ENCODE data around the gene GUCD1.

The GUCD1 gene

DNA sequence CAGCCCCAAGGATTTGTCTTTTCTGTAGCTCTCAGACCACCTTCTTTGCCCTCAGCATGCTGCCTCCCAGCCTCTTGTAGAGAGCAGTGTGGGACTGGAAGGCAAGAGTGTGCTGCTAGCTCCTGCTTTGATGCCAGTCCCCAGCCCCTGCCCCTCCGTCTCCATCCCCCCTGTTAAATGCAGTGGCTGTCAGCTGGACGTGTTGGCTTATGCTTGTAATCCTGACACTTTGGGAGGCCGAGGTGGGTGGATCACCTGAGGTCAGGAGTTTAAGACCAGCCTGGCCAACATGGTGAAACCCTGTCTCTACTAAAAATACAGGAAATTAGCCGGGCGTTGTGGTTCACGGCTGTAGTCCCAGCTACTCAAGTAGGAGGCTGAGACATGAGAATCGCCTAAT, 16.3 kb upstream of the GUCD1 start:
- H3K9me3 ChIP-seq (ENCODE audit: control insufficient read depth, insufficient read depth, low read depth, low read length), result no peaks in the 10 kb centered on the region
- peaks cover 77 to 87% of the 10 kb centered on the region in 2 experiments for H3K36me3 ChIP-seq (ENCODE audit: control insufficient read depth in 2 of 2, insufficient read depth in 1 of 2, low read length in 2 of 2)
- H3K4me1 ChIP-seq (ENCODE audit: control insufficient read depth, insufficient read depth, low read length), result no peaks in the 10 kb centered on the region
- H3K27ac ChIP-seq (ENCODE audit: extremely low read depth, low read depth, low read length), result no peak overlapping the region
- TF ChIP-seq, protein P1, sequence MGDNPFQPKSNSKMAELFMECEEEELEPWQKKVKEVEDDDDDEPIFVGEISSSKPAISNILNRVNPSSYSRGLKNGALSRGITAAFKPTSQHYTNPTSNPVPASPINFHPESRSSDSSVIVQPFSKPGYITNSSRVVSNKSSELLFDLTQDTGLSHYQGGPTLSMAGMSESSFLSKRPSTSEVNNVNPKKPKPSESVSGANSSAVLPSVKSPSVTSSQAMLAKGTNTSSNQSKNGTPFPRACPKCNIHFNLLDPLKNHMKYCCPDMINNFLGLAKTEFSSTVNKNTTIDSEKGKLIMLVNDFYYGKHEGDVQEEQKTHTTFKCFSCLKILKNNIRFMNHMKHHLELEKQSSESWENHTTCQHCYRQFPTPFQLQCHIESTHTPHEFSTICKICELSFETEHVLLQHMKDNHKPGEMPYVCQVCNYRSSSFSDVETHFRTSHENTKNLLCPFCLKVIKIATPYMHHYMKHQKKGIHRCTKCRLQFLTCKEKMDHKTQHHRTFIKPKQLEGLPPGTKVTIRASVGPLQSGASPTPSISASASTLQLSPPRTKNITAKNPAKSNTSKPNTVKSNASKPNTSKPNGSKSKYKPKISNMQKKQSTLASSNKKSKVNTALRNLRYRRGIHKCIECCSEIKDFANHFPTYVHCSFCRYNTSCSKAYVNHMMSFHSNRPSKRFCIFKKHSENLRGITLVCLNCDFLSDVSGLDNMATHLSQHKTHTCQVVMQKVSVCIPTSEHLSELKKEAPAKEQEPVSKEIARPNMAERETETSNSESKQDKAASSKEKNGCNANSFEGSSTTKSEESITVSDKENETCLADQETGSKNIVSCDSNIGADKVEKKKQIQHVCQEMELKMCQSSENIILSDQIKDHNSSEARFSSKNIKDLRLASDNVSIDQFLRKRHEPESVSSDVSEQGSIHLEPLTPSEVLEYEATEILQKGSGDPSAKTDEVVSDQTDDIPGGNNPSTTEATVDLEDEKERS (tag by site-specific recombination; IDR thresholded peaks at IDR 0.05), result no peak
- TF ChIP-seq, protein P2, sequence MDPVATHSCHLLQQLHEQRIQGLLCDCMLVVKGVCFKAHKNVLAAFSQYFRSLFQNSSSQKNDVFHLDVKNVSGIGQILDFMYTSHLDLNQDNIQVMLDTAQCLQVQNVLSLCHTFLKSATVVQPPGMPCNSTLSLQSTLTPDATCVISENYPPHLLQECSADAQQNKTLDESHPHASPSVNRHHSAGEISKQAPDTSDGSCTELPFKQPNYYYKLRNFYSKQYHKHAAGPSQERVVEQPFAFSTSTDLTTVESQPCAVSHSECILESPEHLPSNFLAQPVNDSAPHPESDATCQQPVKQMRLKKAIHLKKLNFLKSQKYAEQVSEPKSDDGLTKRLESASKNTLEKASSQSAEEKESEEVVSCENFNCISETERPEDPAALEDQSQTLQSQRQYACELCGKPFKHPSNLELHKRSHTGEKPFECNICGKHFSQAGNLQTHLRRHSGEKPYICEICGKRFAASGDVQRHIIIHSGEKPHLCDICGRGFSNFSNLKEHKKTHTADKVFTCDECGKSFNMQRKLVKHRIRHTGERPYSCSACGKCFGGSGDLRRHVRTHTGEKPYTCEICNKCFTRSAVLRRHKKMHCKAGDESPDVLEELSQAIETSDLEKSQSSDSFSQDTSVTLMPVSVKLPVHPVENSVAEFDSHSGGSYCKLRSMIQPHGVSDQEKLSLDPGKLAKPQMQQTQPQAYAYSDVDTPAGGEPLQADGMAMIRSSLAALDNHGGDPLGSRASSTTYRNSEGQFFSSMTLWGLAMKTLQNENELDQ (tag by site-specific recombination; IDR thresholded peaks at IDR 0.05; ENCODE audit: low read depth), result no peak
- TF ChIP-seq, protein P3, sequence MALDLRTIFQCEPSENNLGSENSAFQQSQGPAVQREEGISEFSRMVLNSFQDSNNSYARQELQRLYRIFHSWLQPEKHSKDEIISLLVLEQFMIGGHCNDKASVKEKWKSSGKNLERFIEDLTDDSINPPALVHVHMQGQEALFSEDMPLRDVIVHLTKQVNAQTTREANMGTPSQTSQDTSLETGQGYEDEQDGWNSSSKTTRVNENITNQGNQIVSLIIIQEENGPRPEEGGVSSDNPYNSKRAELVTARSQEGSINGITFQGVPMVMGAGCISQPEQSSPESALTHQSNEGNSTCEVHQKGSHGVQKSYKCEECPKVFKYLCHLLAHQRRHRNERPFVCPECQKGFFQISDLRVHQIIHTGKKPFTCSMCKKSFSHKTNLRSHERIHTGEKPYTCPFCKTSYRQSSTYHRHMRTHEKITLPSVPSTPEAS (tag by site-specific recombination; IDR thresholded peaks at IDR 0.05), result no peak
- TF ChIP-seq ZNF221 (tag by site-specific recombination; IDR thresholded peaks at IDR 0.05; ENCODE audit: borderline replicate concordance) (no peak), WT1 (tag by site-specific recombination; IDR thresholded peaks at IDR 0.05) (no peak), ZNF555 (tag by site-specific recombination; conservative IDR thresholded peaks at IDR 0.05) (no peak), ZBTB1 (tag by site-specific recombination; IDR thresholded peaks at IDR 0.05) (no peak), ZNF654 (tag by site-specific recombination; IDR thresholded peaks at IDR 0.05; ENCODE audit: low read depth) (no peak), SCRT1 (tag by site-specific recombination; IDR thresholded peaks at IDR 0.05; ENCODE audit: borderline replicate concordance) (no peak), ZNF621 (tag by site-specific recombination; IDR thresholded peaks at IDR 0.05) (no peak), RBAK (tag by site-specific recombination; IDR thresholded peaks at IDR 0.05) (no peak)
- TF ChIP-seq, protein P4, sequence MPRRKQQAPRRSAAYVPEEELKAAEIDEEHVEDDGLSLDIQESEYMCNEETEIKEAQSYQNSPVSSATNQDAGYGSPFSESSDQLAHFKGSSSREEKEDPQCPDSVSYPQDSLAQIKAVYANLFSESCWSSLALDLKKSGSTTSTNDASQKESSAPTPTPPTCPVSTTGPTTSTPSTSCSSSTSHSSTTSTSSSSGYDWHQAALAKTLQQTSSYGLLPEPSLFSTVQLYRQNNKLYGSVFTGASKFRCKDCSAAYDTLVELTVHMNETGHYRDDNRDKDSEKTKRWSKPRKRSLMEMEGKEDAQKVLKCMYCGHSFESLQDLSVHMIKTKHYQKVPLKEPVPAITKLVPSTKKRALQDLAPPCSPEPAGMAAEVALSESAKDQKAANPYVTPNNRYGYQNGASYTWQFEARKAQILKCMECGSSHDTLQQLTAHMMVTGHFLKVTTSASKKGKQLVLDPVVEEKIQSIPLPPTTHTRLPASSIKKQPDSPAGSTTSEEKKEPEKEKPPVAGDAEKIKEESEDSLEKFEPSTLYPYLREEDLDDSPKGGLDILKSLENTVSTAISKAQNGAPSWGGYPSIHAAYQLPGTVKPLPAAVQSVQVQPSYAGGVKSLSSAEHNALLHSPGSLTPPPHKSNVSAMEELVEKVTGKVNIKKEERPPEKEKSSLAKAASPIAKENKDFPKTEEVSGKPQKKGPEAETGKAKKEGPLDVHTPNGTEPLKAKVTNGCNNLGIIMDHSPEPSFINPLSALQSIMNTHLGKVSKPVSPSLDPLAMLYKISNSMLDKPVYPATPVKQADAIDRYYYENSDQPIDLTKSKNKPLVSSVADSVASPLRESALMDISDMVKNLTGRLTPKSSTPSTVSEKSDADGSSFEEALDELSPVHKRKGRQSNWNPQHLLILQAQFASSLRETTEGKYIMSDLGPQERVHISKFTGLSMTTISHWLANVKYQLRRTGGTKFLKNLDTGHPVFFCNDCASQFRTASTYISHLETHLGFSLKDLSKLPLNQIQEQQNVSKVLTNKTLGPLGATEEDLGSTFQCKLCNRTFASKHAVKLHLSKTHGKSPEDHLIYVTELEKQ (tag by site-specific recombination; IDR thresholded peaks at IDR 0.05; ENCODE audit: borderline replicate concordance), result no peak
- TF ChIP-seq, protein P5, sequence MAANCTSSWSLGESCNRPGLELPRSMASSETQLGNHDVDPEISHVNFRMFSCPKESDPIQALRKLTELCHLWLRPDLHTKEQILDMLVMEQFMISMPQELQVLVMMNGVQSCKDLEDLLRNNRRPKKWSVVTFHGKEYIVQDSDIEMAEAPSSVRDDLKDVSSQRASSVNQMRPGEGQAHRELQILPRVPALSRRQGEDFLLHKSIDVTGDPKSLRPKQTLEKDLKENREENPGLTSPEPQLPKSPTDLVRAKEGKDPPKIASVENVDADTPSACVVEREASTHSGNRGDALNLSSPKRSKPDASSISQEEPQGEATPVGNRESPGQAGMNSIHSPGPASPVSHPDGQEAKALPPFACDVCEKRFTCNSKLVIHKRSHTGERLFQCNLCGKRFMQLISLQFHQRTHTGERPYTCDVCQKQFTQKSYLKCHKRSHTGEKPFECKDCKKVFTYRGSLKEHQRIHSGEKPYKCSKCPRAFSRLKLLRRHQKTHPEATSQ (tag by site-specific recombination; IDR thresholded peaks at IDR 0.05), result no peak
- TF ChIP-seq, protein P6, sequence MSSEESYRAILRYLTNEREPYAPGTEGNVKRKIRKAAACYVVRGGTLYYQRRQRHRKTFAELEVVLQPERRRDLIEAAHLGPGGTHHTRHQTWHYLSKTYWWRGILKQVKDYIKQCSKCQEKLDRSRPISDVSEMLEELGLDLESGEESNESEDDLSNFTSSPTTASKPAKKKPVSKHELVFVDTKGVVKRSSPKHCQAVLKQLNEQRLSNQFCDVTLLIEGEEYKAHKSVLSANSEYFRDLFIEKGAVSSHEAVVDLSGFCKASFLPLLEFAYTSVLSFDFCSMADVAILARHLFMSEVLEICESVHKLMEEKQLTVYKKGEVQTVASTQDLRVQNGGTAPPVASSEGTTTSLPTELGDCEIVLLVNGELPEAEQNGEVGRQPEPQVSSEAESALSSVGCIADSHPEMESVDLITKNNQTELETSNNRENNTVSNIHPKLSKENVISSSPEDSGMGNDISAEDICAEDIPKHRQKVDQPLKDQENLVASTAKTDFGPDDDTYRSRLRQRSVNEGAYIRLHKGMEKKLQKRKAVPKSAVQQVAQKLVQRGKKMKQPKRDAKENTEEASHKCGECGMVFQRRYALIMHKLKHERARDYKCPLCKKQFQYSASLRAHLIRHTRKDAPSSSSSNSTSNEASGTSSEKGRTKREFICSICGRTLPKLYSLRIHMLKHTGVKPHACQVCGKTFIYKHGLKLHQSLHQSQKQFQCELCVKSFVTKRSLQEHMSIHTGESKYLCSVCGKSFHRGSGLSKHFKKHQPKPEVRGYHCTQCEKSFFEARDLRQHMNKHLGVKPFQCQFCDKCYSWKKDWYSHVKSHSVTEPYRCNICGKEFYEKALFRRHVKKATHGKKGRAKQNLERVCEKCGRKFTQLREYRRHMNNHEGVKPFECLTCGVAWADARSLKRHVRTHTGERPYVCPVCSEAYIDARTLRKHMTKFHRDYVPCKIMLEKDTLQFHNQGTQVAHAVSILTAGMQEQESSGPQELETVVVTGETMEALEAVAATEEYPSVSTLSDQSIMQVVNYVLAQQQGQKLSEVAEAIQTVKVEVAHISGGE (tag by site-specific recombination; conservative IDR thresholded peaks at IDR 0.05; ENCODE audit: low read depth), result no peak
- TF ChIP-seq, protein P7, sequence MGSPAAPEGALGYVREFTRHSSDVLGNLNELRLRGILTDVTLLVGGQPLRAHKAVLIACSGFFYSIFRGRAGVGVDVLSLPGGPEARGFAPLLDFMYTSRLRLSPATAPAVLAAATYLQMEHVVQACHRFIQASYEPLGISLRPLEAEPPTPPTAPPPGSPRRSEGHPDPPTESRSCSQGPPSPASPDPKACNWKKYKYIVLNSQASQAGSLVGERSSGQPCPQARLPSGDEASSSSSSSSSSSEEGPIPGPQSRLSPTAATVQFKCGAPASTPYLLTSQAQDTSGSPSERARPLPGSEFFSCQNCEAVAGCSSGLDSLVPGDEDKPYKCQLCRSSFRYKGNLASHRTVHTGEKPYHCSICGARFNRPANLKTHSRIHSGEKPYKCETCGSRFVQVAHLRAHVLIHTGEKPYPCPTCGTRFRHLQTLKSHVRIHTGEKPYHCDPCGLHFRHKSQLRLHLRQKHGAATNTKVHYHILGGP (tag by site-specific recombination; IDR thresholded peaks at IDR 0.05), result no peak
- TF ChIP-seq, protein P8, sequence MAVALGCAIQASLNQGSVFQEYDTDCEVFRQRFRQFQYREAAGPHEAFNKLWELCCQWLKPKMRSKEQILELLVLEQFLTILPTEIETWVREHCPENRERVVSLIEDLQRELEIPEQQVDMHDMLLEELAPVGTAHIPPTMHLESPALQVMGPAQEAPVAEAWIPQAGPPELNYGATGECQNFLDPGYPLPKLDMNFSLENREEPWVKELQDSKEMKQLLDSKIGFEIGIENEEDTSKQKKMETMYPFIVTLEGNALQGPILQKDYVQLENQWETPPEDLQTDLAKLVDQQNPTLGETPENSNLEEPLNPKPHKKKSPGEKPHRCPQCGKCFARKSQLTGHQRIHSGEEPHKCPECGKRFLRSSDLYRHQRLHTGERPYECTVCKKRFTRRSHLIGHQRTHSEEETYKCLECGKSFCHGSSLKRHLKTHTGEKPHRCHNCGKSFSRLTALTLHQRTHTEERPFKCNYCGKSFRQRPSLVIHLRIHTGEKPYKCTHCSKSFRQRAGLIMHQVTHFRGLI (tag by site-specific recombination; IDR thresholded peaks at IDR 0.05), result no peak
- CTCF ChIA-PET, result interaction anchor here (0.6 kb wide), 1 partner anchor 218 kb away, joined by 3 read pairs; no protein-coding TSS in a partner anchor
- H3K4me3 ChIP-seq (ENCODE audit: low read depth, low read length), result no peak overlapping the region
- POLR2A ChIA-PET, result no interaction called here
